ENCODE results near the gene ASNS. TPM values are rescaled to one million over a fixed set of nuclear protein-coding genes. Genes with fewer than 3 reads are reported as not detected.

ASNS gene
- total RNA-seq, 1 experiment from 2014 or later = 111 TPM

- peak; percentile 47; the same call in 1 of the 2 replicates for TF ChIP-seq E2F5 (CRISPR knock-in tag; IDR thresholded peaks at IDR 0.05)
- TF ChIP-seq NFATC4 (CRISPR knock-in tag; IDR thresholded peaks at IDR 0.05) = 0 out of 2 replicates have a peak, but pooled peaks have one; percentile 14
- TF ChIP-seq ZNF423 (CRISPR knock-in tag; IDR thresholded peaks at IDR 0.05) = no peak
- no peak for TF ChIP-seq PRRX2 (CRISPR knock-in tag; IDR thresholded peaks at IDR 0.05)
- TF ChIP-seq TEAD1 (CRISPR knock-in tag; IDR thresholded peaks at IDR 0.05) = peak; percentile 88
- TF ChIP-seq ZNF671 (CRISPR knock-in tag; IDR thresholded peaks at IDR 0.05) = peak; percentile 7; the same call in 1 of the 2 replicates
- TF ChIP-seq RORB (CRISPR knock-in tag; IDR thresholded peaks at IDR 0.05) = no peak
- no peak for TF ChIP-seq CTCF (IDR thresholded peaks at IDR 0.05)
- no peak for TF ChIP-seq ZNF121 (CRISPR knock-in tag; IDR thresholded peaks at IDR 0.05)
- no peak for TF ChIP-seq ZNF263 (CRISPR knock-in tag; IDR thresholded peaks at IDR 0.05; ENCODE audit: low read depth)
- no peak for TF ChIP-seq EMX1 (CRISPR knock-in tag; IDR thresholded peaks at IDR 0.05)
- TF ChIP-seq IRF2 (CRISPR knock-in tag; IDR thresholded peaks at IDR 0.05; ENCODE audit: borderline replicate concordance, low read depth) = no peak
- no peak for TF ChIP-seq NR3C1 (CRISPR knock-in tag; conservative IDR thresholded peaks at IDR 0.05; ENCODE audit: low read depth)
- TF ChIP-seq NFYB (CRISPR knock-in tag; conservative IDR thresholded peaks at IDR 0.05; ENCODE audit: low read depth) = peak; percentile 64
- TF ChIP-seq E2F4 (CRISPR knock-in tag; IDR thresholded peaks at IDR 0.05; ENCODE audit: borderline replicate concordance, low read depth) = 0 out of 2 replicates have a peak, but pooled peaks have one; percentile 28
- 0 out of 2 replicates have a peak, but pooled peaks have one; percentile 29 for TF ChIP-seq SMAD4 (CRISPR knock-in tag; IDR thresholded peaks at IDR 0.05)
- TF ChIP-seq CBFB (CRISPR knock-in tag; IDR thresholded peaks at IDR 0.05; ENCODE audit: low read depth) = no peak
- TF ChIP-seq ETV6 (CRISPR knock-in tag; IDR thresholded peaks at IDR 0.05) = peak; percentile 77; the same call in 1 of the 2 replicates
- TF ChIP-seq ZSCAN18 (CRISPR knock-in tag; IDR thresholded peaks at IDR 0.05) = no peak
- 0 out of 2 replicates have a peak, but pooled peaks have one; percentile 49 for TF ChIP-seq ZNF219 (CRISPR knock-in tag; IDR thresholded peaks at IDR 0.05; ENCODE audit: borderline replicate concordance)
- TF ChIP-seq MAX (CRISPR knock-in tag; IDR thresholded peaks at IDR 0.05) = peak; percentile 99
- no peak for TF ChIP-seq ATF2 (CRISPR knock-in tag; IDR thresholded peaks at IDR 0.05; ENCODE audit: borderline replicate concordance, low read depth)
- TF ChIP-seq FOXP1 (CRISPR knock-in tag; IDR thresholded peaks at IDR 0.05; ENCODE audit: borderline replicate concordance) = peak; percentile 98
- peak; percentile 56; the same call in 1 of the 2 replicates for TF ChIP-seq ZNF281 (CRISPR knock-in tag; IDR thresholded peaks at IDR 0.05)
- TF ChIP-seq SP1 (CRISPR knock-in tag; conservative IDR thresholded peaks at IDR 0.05) = peak; percentile 87
- TF ChIP-seq FOXP4 (CRISPR knock-in tag; IDR thresholded peaks at IDR 0.05) = peak; percentile 91
- peak; percentile 68; the same call in 1 of the 2 replicates for TF ChIP-seq NFE2L1 (CRISPR knock-in tag; IDR thresholded peaks at IDR 0.05)
These were observed at the start of gene ASNS (continued) for GRCh38 chr7:97872025-97872669.
